HEK293 (cell line): ENCODE results near the gene MRPL28.

Source experiments
- CTCF ChIA-PET: fragments of 350-600 bp; formaldehyde crosslinking; extraction: SDS; loops from one replicate; lab custom pipeline; 2021; ENCODE audit warnings: antibody characterized with exemption; lab: Yijun Ruan, JAX
- POLR2A ChIA-PET: fragments of 300-600 bp; formaldehyde crosslinking; extraction: SDS; loops from one replicate; lab custom pipeline; 2020; ENCODE audit warnings: antibody characterized with exemption, inconsistent platforms; lab: Yijun Ruan, JAX
- H3K27ac ChIP-seq: fragments of 200-500 bp; sonication (Bioruptor generic); 2 replicates; pipeline ENCODE4 v1.5.1; 2014; ENCODE audit warnings: low read depth, low read length, control low read depth, inconsistent platforms; ENCODE audit errors: extremely low read depth
- H3K36me3 ChIP-seq, 2 experiments: fragments of 200-500 bp in 1 of 2; sonication (Bioruptor generic) in 1 of 2; 1 replicate in 1 of 2; 2 replicates in 1 of 2; pipeline ENCODE4 v1.5.1; 2014 to 2017; ENCODE audit warnings: inconsistent platforms in 2 of 2, low read length in 2 of 2; ENCODE audit not compliant: control insufficient read depth in 2 of 2, insufficient read depth in 1 of 2
- H3K4me1 ChIP-seq: fragments of 200-500 bp; sonication (Bioruptor generic); 2 replicates; pipeline ENCODE4 v1.5.1; 2014; ENCODE audit warnings: mild to moderate bottlenecking, low read length, inconsistent platforms; ENCODE audit not compliant: control insufficient read depth, insufficient read depth
- H3K4me3 ChIP-seq: 2 replicates; pipeline ENCODE4 v1.5.1; 2011; ENCODE audit warnings: low read depth, mild to moderate bottlenecking, control low read depth, low read length, moderate library complexity
- H3K9me3 ChIP-seq: fragments of 200-500 bp; sonication (Bioruptor generic); 2 replicates; pipeline ENCODE4 v1.5.1; 2014; ENCODE audit warnings: low read depth, low read length, inconsistent platforms; ENCODE audit not compliant: control insufficient read depth, insufficient read depth
- GLI2 ChIP-seq: fragments of 450-650 bp; formaldehyde crosslinking; IDR thresholded peaks from 2 replicates; pipeline ENCODE4; 2017; ENCODE audit warnings: missing biosample characterization, missing genetic modification characterization, low read depth, borderline replicate concordance
- GLIS1 ChIP-seq: fragments of 450-650 bp; formaldehyde crosslinking; IDR thresholded peaks from 2 replicates; pipeline ENCODE4 v1.5.1; 2016; ENCODE audit warnings: missing biosample characterization, missing genetic modification characterization
- KLF8 ChIP-seq: fragments of 450-650 bp; formaldehyde crosslinking; IDR thresholded peaks from 2 replicates; pipeline ENCODE4 v1.5.1; 2016; ENCODE audit warnings: missing biosample characterization, missing genetic modification characterization
- KLF9 ChIP-seq: fragments of 450-650 bp; formaldehyde crosslinking; IDR thresholded peaks from 2 replicates; pipeline ENCODE4 v1.5.1; 2016; ENCODE audit warnings: missing biosample characterization, missing genetic modification characterization, low read depth
- SCRT2 ChIP-seq: fragments of 450-650 bp; formaldehyde crosslinking; IDR thresholded peaks from 2 replicates; pipeline ENCODE4 v1.5.1; 2016; ENCODE audit warnings: missing biosample characterization, missing genetic modification characterization
- SP2 ChIP-seq: fragments of 450-650 bp; formaldehyde crosslinking; IDR thresholded peaks from 2 replicates; pipeline ENCODE4 v1.5.1; 2016; ENCODE audit warnings: missing biosample characterization, missing genetic modification characterization
- ZBTB17 ChIP-seq: fragments of 450-650 bp; formaldehyde crosslinking; IDR thresholded peaks from 2 replicates; pipeline ENCODE4 v1.5.1; 2016; ENCODE audit warnings: missing biosample characterization, missing genetic modification characterization
- ZBTB20 ChIP-seq: fragments of 450-650 bp; formaldehyde crosslinking; IDR thresholded peaks from 2 replicates; pipeline ENCODE4 v1.5.1; 2016; ENCODE audit warnings: missing biosample characterization, missing genetic modification characterization
- ZNF146 ChIP-seq: fragments of 450-650 bp; formaldehyde crosslinking; IDR thresholded peaks from 2 replicates; pipeline ENCODE4 v1.5.1; 2016; ENCODE audit warnings: missing biosample characterization, missing genetic modification characterization
- ZNF266 ChIP-seq: fragments of 450-650 bp; formaldehyde crosslinking; IDR thresholded peaks from 2 replicates; pipeline ENCODE4 v1.5.1; 2016; ENCODE audit warnings: missing biosample characterization, missing genetic modification characterization, low read depth
- ZNF341 ChIP-seq: fragments of 450-650 bp; formaldehyde crosslinking; IDR thresholded peaks from 2 replicates; pipeline ENCODE4; 2016; ENCODE audit warnings: low read depth, missing biosample characterization, missing genetic modification characterization
- ZNF354C ChIP-seq: fragments of 450-650 bp; formaldehyde crosslinking; IDR thresholded peaks from 2 replicates; pipeline ENCODE4 v1.5.1; 2016; ENCODE audit warnings: missing biosample characterization, missing genetic modification characterization, low read depth, borderline replicate concordance
- ZNF530 ChIP-seq: fragments of 450-650 bp; formaldehyde crosslinking; IDR thresholded peaks from 2 replicates; pipeline ENCODE4 v1.5.1; 2016; ENCODE audit warnings: low read depth, missing biosample characterization, missing genetic modification characterization
- ZNF600 ChIP-seq: fragments of 450-650 bp; formaldehyde crosslinking; IDR thresholded peaks from 2 replicates; pipeline ENCODE4 v1.5.1; 2016; ENCODE audit warnings: missing biosample characterization, missing genetic modification characterization
- ZNF610 ChIP-seq: fragments of 450-650 bp; formaldehyde crosslinking; IDR thresholded peaks from 2 replicates; pipeline ENCODE4 v1.5.1; 2016; ENCODE audit warnings: missing biosample characterization, missing genetic modification characterization, borderline replicate concordance
- ZNF654 ChIP-seq: fragments of 450-650 bp; formaldehyde crosslinking; IDR thresholded peaks from 2 replicates; pipeline ENCODE4 v1.5.1; 2016; ENCODE audit warnings: low read depth, missing biosample characterization, missing genetic modification characterization
- ZNF677 ChIP-seq: fragments of 450-650 bp; IDR thresholded peaks from 2 replicates; pipeline ENCODE4 v1.5.0; 2018; ENCODE audit warnings: missing biosample characterization, mild to moderate bottlenecking, missing genetic modification characterization, moderate library complexity
- ZNF701 ChIP-seq: fragments of 450-650 bp; formaldehyde crosslinking; IDR thresholded peaks from 2 replicates; pipeline ENCODE4 v1.5.1; 2016; ENCODE audit warnings: missing biosample characterization, missing genetic modification characterization
- ZSCAN30 ChIP-seq: fragments of 450-650 bp; IDR thresholded peaks from 2 replicates; pipeline ENCODE4 v1.5.1; 2018; ENCODE audit warnings: missing biosample characterization, mild to moderate bottlenecking, missing genetic modification characterization, moderate library complexity
- TF ChIP-seq, protein P1 (sequence below): fragments of 450-650 bp; formaldehyde crosslinking; optimal IDR thresholded peaks from 2 replicates; pipeline ENCODE3; 2016; ENCODE audit warnings: missing biosample characterization, mild to moderate bottlenecking, missing genetic modification characterization
- TF ChIP-seq, protein P2 (sequence below): fragments of 450-650 bp; formaldehyde crosslinking; IDR thresholded peaks from 2 replicates; pipeline ENCODE4 v1.5.1; 2016; ENCODE audit warnings: missing biosample characterization, missing genetic modification characterization
- TF ChIP-seq, protein P3 (sequence below): fragments of 450-650 bp; formaldehyde crosslinking; IDR thresholded peaks from 2 replicates; pipeline ENCODE4 v1.5.1; 2016; ENCODE audit warnings: missing biosample characterization, missing genetic modification characterization
- TF ChIP-seq, protein P4 (sequence below): fragments of 450-650 bp; formaldehyde crosslinking; IDR thresholded peaks from 2 replicates; pipeline ENCODE4 v1.5.1; 2016; ENCODE audit warnings: missing biosample characterization, missing genetic modification characterization
- TF ChIP-seq, protein P5 (sequence below): fragments of 450-650 bp; formaldehyde crosslinking; IDR thresholded peaks from 2 replicates; pipeline ENCODE4 v1.5.1; 2016; ENCODE audit warnings: missing biosample characterization, missing genetic modification characterization

MRPL28 gene

DNA sequence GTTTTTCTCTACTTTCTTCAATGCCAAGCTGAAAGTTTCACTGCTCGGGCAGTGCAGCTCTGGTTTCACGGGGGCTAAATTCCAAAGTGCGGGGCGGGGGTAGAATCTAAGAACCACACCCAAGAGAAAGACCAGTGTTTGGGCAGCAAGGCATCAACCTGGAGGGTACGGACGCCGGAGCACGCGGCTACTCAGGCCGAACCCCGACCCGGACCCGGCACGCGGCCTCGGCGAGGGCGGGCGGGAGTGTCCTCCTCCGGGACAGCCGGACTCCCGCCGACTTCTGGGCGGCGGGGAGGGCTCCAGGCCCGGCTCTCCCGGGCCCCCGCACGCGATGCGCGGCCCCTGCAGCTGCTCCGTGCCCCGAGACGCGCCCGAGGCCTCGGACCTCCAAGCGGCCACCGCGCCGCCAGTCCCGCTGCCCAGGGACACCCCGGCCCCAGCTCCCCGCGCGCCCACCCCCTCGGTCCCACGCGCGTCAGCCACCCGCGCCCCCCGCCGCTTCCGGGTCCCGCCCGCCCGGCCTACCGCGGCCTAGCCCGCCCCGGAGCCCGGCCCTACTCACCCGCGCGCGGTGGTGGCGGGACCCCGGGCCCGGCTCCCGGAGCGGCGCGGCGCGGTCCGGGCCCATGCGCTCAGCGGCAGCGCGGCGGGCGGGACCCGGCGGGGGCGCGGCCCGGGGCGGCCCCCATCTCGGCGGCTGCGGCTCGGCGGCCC is 18.4 kb downstream of the MRPL28 start (continued):
- TF ChIP-seq, protein P1, sequence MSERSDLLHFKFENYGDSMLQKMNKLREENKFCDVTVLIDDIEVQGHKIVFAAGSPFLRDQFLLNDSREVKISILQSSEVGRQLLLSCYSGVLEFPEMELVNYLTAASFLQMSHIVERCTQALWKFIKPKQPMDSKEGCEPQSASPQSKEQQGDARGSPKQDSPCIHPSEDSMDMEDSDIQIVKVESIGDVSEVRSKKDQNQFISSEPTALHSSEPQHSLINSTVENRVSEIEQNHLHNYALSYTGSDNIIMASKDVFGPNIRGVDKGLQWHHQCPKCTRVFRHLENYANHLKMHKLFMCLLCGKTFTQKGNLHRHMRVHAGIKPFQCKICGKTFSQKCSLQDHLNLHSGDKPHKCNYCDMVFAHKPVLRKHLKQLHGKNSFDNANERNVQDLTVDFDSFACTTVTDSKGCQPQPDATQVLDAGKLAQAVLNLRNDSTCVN (tag by site-specific recombination), result peak; percentile 65
- TF ChIP-seq ZNF530 (tag by site-specific recombination) (no peak), SP2 (tag by site-specific recombination) (peak; percentile 11; the same call in 1 of the 2 replicates), ZNF354C (tag by site-specific recombination) (no peak), ZNF341 (tag by site-specific recombination) (peak; percentile 59), ZBTB17 (no peak), ZNF677 (tag by site-specific recombination) (no peak), ZBTB20 (tag by site-specific recombination) (peak; percentile 75), ZNF146 (tag by site-specific recombination) (no peak), GLIS1 (0 out of 2 replicates have a peak, but pooled peaks have one; percentile 5), ZNF600 (tag by site-specific recombination) (0 out of 2 replicates have a peak, but pooled peaks have one; percentile 24), ZNF266 (no peak), ZNF701 (no peak), ZSCAN30 (peak; percentile 68; the same call in 1 of the 2 replicates), ZNF610 (tag by site-specific recombination) (no peak), KLF9 (tag by site-specific recombination) (0 out of 2 replicates have a peak, but pooled peaks have one; percentile 33), GLI2 (no peak), KLF8 (0 out of 2 replicates have a peak, but pooled peaks have one; percentile 41)
- TF ChIP-seq, protein P2, sequence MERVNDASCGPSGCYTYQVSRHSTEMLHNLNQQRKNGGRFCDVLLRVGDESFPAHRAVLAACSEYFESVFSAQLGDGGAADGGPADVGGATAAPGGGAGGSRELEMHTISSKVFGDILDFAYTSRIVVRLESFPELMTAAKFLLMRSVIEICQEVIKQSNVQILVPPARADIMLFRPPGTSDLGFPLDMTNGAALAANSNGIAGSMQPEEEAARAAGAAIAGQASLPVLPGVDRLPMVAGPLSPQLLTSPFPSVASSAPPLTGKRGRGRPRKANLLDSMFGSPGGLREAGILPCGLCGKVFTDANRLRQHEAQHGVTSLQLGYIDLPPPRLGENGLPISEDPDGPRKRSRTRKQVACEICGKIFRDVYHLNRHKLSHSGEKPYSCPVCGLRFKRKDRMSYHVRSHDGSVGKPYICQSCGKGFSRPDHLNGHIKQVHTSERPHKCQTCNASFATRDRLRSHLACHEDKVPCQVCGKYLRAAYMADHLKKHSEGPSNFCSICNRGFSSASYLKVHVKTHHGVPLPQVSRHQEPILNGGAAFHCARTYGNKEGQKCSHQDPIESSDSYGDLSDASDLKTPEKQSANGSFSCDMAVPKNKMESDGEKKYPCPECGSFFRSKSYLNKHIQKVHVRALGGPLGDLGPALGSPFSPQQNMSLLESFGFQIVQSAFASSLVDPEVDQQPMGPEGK, result 0 out of 2 replicates have a peak, but pooled peaks have one; percentile 34
- TF ChIP-seq, protein P3, sequence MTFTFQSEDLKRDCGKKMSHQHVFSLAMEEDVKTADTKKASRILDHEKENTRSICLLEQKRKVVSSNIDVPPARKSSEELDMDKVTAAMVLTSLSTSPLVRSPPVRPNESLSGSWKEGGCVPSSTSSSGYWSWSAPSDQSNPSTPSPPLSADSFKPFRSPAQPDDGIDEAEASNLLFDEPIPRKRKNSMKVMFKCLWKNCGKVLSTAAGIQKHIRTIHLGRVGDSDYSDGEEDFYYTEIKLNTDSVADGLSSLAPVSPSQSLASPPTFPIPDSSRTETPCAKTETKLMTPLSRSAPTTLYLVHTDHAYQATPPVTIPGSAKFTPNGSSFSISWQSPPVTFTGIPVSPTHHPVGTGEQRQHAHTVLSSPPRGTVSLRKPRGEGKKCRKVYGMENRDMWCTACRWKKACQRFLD (tag by site-specific recombination), result no peak

DNA sequence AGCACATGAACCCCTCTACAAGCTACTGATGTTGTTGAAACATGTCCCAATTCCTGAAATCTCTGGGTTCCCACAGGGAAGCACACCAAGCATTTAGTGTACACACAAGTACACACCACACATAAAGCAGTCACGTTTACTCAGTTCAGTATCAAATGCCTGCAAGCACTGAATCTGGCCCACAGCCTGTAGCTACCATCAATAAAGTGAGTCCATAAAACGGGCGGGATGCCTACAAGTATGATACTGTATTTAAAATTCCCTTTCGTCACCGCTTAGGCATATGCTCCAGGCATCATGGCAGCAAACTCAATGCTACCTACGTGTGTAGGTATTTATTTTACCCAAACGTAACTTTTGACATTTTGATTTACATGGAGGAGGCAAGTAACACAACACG is 20.1 kb downstream of the MRPL28 start:
- Histone ChIP-seq H3K27ac (no peak overlapping the region), H3K4me1 (peaks cover 2% of the 10 kb centered on the region; the same call in 1 of the 2 replicates), H3K36me3 (peaks cover 4 to 37% of the 10 kb centered on the region in 2 experiments; a peak in 2 of 3 replicates), H3K9me3 (no peaks in the 10 kb centered on the region), H3K4me3 (no peak overlapping the region)
- CTCF ChIA-PET, result interaction anchor here (0.8 to 2.8 kb wide), 6 partner anchors 10 to 243 kb away, joined by 3 to 14 read pairs (median 4); no protein-coding TSS in a partner anchor
- POLR2A ChIA-PET, result interaction anchor here (0.8 to 2.0 kb wide), 2 partner anchors 8 to 297 kb away, joined by 3 to 7 read pairs; partner anchors contain the start of gene POLR3K
- TF ChIP-seq, protein P4, sequence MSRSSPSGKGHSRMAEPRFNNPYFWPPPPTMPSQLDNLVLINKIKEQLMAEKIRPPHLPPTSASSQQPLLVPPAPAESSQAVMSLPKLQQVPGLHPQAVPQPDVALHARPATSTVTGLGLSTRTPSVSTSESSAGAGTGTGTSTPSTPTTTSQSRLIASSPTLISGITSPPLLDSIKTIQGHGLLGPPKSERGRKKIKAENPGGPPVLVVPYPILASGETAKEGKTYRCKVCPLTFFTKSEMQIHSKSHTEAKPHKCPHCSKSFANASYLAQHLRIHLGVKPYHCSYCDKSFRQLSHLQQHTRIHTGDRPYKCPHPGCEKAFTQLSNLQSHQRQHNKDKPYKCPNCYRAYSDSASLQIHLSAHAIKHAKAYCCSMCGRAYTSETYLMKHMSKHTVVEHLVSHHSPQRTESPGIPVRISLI (tag by site-specific recombination), result no peak
- TF ChIP-seq, protein P5, sequence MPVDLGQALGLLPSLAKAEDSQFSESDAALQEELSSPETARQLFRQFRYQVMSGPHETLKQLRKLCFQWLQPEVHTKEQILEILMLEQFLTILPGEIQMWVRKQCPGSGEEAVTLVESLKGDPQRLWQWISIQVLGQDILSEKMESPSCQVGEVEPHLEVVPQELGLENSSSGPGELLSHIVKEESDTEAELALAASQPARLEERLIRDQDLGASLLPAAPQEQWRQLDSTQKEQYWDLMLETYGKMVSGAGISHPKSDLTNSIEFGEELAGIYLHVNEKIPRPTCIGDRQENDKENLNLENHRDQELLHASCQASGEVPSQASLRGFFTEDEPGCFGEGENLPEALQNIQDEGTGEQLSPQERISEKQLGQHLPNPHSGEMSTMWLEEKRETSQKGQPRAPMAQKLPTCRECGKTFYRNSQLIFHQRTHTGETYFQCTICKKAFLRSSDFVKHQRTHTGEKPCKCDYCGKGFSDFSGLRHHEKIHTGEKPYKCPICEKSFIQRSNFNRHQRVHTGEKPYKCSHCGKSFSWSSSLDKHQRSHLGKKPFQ (tag by site-specific recombination), result peak; percentile 63; the same call in 1 of the 2 replicates
- TF ChIP-seq ZNF654 (tag by site-specific recombination) (no peak), SCRT2 (tag by site-specific recombination) (0 out of 2 replicates have a peak, but pooled peaks have one; percentile 14)
